Lower leg skin (tissue), 3 donors: ENCODE data around the gene GRB10.

Experiments used
- POLR2A ChIP-seq, 2 donors: fragments of 450-650 bp; IDR thresholded peaks; one replicate each; pipeline ENCODE4 v1.6.1; 2016 to 2017; ENCODE audit warnings: antibody characterized with exemption in 2 of 2, mild to moderate bottlenecking in 1 of 2, moderate library complexity in 1 of 2
- TF ChIP-seq, protein P1 (sequence below), 3 donors: fragments of 450-650 bp; IDR thresholded peaks; one replicate each; pipeline ENCODE4 v1.5.1; 2016; ENCODE audit warnings: antibody characterized with exemption in 3 of 3, mild to moderate bottlenecking in 3 of 3, moderate library complexity in 2 of 3

DNA sequence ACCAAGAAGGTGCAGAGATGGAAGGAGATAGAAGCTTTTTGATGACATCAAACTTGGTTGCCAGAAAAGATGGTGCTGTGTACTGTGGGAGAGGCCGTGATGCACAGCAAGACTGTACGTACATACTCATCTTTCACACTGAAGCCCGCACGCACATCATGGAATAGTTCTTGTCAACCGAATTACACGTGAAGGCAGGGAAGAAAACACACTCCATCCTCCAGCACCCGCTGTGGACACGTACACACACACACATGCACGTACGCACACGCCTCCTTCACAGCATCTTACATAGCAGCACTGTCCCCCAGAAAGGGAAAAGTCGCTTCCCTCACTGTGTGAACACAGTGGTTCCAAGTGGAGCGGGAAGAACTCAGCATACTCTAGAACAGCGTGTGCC, 163.0 kb downstream of the GRB10 start:
- no peak for TF ChIP-seq POLR2A (IDR thresholded peaks at IDR 0.05)
- TF ChIP-seq, protein P1, sequence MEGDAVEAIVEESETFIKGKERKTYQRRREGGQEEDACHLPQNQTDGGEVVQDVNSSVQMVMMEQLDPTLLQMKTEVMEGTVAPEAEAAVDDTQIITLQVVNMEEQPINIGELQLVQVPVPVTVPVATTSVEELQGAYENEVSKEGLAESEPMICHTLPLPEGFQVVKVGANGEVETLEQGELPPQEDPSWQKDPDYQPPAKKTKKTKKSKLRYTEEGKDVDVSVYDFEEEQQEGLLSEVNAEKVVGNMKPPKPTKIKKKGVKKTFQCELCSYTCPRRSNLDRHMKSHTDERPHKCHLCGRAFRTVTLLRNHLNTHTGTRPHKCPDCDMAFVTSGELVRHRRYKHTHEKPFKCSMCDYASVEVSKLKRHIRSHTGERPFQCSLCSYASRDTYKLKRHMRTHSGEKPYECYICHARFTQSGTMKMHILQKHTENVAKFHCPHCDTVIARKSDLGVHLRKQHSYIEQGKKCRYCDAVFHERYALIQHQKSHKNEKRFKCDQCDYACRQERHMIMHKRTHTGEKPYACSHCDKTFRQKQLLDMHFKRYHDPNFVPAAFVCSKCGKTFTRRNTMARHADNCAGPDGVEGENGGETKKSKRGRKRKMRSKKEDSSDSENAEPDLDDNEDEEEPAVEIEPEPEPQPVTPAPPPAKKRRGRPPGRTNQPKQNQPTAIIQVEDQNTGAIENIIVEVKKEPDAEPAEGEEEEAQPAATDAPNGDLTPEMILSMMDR (IDR thresholded peaks at IDR 0.05): no peak
